Amniotic stem cell (primary cell): ENCODE measurements around the gene GPN1.
"Not testable (repeated sequence)": the region's sequence is repeated elsewhere in the genome, so short reads cannot be mapped to it uniquely, and the experiment has no call there.

Experiments used
- DNase-seq: peaks from one replicate; lab custom pipeline; 2025; lab: John Stamatoyannopoulos, UW

Gene GPN1

GRCh38 chr2:27628767-27629709, at the start of gene GPN1, which contains the start of gene CCDC121:
GPN1 (plus strand) TSS chr2:27629050; CDS start chr2:27629059, 9 bp downstream.
CCDC121 (minus strand) TSS chr2:27629012; CDS start chr2:27627799, 1,213 bp downstream.
- peak; percentile 92 for DNase-seq

GRCh38 chr2:27581417-27582128, 47.3 kb upstream of the GPN1 start:
- no peak for DNase-seq

- no peak for DNase-seq
These were observed 46.6 kb upstream of the GPN1 start for GRCh38 chr2:27582129-27582694.

GRCh38 chr2:27582695-27583389, 46.0 kb upstream of the GPN1 start, which contains the start of gene ZNF512:
ZNF512 (plus strand) TSS chr2:27583042; CDS start chr2:27583113, 71 bp downstream.
- DNase-seq = peak; percentile 87

- no peak for DNase-seq
These were observed 45.4 kb upstream of the GPN1 start for GRCh38 chr2:27583390-27583915.

- DNase-seq = no peak
These were observed 44.3 kb upstream of the GPN1 start for GRCh38 chr2:27584597-27584996.

- no peak for DNase-seq
These were observed 41.8 kb upstream of the GPN1 start for GRCh38 chr2:27587025-27587424.

GRCh38 chr2:27588308-27588707, 40.5 kb upstream of the GPN1 start:
- DNase-seq = no peak

- DNase-seq = no peak
These were observed 37.1 kb upstream of the GPN1 start for GRCh38 chr2:27591745-27592144.

GRCh38 chr2:27593240-27593639, 35.6 kb upstream of the GPN1 start:
- no peak for DNase-seq

GRCh38 chr2:27594020-27594703, 34.7 kb upstream of the GPN1 start:
- DNase-seq = not testable (repeated sequence)

GRCh38 chr2:27595412-27595811, 33.4 kb upstream of the GPN1 start:
- DNase-seq = not testable (repeated sequence)

- no peak for DNase-seq
These were observed 32.2 kb upstream of the GPN1 start for GRCh38 chr2:27596627-27597026.

GRCh38 chr2:27606611-27607010, 22.2 kb upstream of the GPN1 start:
- DNase-seq = peak; percentile 11

- DNase-seq = no peak
These were observed 14.9 kb upstream of the GPN1 start for GRCh38 chr2:27613985-27614384.

GRCh38 chr2:27615316-27615715, 13.5 kb upstream of the GPN1 start:
- no peak for DNase-seq

GRCh38 chr2:27621524-27621923, 7.3 kb upstream of the GPN1 start:
- DNase-seq = no peak

- DNase-seq = peak; percentile 59
These were observed 5.9 kb upstream of the GPN1 start for GRCh38 chr2:27622921-27623384.

- DNase-seq = no peak
These were observed 3.9 kb upstream of the GPN1 start for GRCh38 chr2:27624943-27625342.

- not testable (repeated sequence) for DNase-seq
These were observed 2.5 kb upstream of the GPN1 start for GRCh38 chr2:27626323-27626722.

GRCh38 chr2:27626921-27627320, 1.9 kb upstream of the GPN1 start:
- not testable (repeated sequence) for DNase-seq
